Gastrocnemius medialis (tissue), 4 donors: ENCODE data around the gene TMED3. TPM values are rescaled to one million over a fixed set of nuclear protein-coding genes. Genes with fewer than 3 reads are reported as not detected.

ENCODE experiments used
- ATAC-seq, 2 donors: fragments of 150-250 bp; one replicate each; pipeline ENCODE4 v1.9.1; 2016
- DNase-seq, 2 donors: peaks; one replicate each; pipeline ENCODE4 v3.0.0-alpha.2; 2019
- H3K27ac ChIP-seq, 4 donors: fragments of 200-600 bp; sonication (generic); 1 replicate in 1 of 4; 2 replicates in 3 of 4; pipeline ENCODE4 v1.5.1; 2016 to 2018; ENCODE audit warnings: mild to moderate bottlenecking in 2 of 4, moderate library complexity in 1 of 4
- H3K27me3 ChIP-seq, 3 donors: fragments of 200-600 bp; sonication (generic) in 2 of 3; 1 replicate in 1 of 3; 2 replicates in 2 of 3; pipeline versions ENCODE4 v1.5.1 to v1.6.0; 2016 to 2019; ENCODE audit warnings: mild to moderate bottlenecking in 1 of 3, moderate library complexity in 1 of 3
- H3K36me3 ChIP-seq, 2 donors: fragments of 200-600 bp; sonication (generic) in 1 of 2; one replicate each; pipeline ENCODE4 v1.5.1; 2017 to 2018
- H3K4me1 ChIP-seq, 2 donors: fragments of 200-600 bp; sonication (generic) in 1 of 2; one replicate each; pipeline ENCODE4 v1.5.1; 2016 to 2017; ENCODE audit warnings: mild to moderate bottlenecking in 2 of 2
- H3K4me3 ChIP-seq, 4 donors: fragments of 200-600 bp; sonication (generic) in 3 of 4; 1 replicate in 1 of 4; 2 replicates in 3 of 4; pipeline ENCODE4 v1.5.1; 2016 to 2019; ENCODE audit warnings: mild to moderate bottlenecking in 2 of 4
- H3K9me3 ChIP-seq, 3 donors: fragments of 200-600 bp; sonication (generic) in 2 of 3; 1 replicate in 1 of 3; 2 replicates in 2 of 3; pipeline ENCODE4 v1.5.1; 2016 to 2019
- POLR2A ChIP-seq, 2 donors: fragments of 450-650 bp; IDR thresholded peaks; one replicate each; pipeline ENCODE4 v1.6.1; 2017; ENCODE audit warnings: antibody characterized with exemption in 2 of 2, mild to moderate bottlenecking in 2 of 2, moderate library complexity in 2 of 2
- in situ Hi-C, 4 donors: fragments of 200-750 bp; cut with MboI; loops; one replicate each; pipeline versions ENCODE4 v1.15.0 to v1.8.0; 2017; ENCODE audit warnings: low sequenced_read_pairs in 4 of 4
- intact Hi-C: fragments of 100-400 bp; cut with DNase I; formaldehyde crosslinking; loops from one replicate; pipeline ENCODE4 v1.15.1; 2023; ENCODE audit warnings: low total_unique reads
- total RNA-seq, 4 donors: library from RNA; depleted of rRNA; stranded (reverse); fragments of >200 nt; gene quantifications; one replicate each; pipeline versions ENCODE4 v1.1.0 to v1.2.3, GENCODE V29; 2016
- TF ChIP-seq, protein P1 (sequence below), 5 experiments: fragments of 450-650 bp in 3 of 5; fragments of 200-600 bp in 2 of 5; sonication (generic) in 2 of 5; IDR thresholded peaks in 4 of 5; conservative IDR thresholded peaks in 1 of 5; 1 replicate in 4 of 5; 2 replicates in 1 of 5; pipeline ENCODE4 v1.5.1; 2016 to 2019; ENCODE audit warnings: antibody characterized with exemption in 5 of 5, mild to moderate bottlenecking in 3 of 5, moderate library complexity in 3 of 5

Gene TMED3
- total RNA-seq, 4 donors from 2014 or later, result 1.3 to 7.0 (median 5.4) TPM

DNA sequence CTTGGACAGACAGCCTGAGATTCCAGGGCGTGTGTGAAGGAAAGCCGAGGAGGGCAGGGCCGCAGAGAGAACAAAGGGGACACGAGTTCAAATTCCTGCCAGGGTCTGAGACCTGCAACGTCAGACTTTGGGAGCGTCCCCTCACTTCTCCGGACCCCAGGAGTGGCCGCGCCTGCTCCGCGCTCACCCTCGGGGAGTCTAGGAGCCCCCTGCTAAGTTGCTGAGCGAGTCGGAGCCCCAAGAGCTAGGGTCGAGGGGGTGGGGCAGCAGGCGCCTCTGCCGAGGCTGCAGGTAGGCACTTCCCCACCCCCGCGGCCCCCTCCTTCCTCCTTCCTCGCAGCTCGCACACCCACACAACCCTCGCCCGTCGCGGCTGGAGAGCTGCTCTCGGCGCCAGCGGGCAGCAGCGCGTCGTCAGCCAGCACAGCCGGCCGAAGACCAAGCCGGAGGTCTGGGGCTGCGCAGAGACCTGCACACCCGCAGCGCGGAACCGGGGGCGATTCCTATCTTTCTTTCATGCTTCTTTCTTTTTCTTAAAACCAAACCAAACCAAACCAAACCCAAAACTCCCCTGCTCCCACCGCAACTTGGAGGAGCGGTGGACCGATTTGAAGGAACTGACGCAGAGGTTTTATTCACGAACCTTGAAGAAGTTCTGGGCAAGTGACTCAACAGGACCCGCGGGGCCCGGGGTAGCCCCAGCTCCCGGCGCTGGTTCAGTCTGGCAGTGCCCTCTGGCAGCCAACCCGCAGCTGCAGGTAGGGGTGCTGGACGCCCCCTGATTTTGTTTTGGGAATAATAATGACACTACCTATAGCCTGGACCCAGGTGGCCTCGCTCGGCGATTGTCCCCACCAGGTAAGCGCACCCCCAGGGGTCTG lies 28.3 kb upstream of the TMED3 start, which contains the start of gene ANKRD34C:
ANKRD34C (plus strand) TSS at position 352 of the 881 bp plus-strand sequence. CDS start 10,563 bp downstream, outside the sequence.
- ATAC-seq, result no peak
- intact Hi-C loops, result no loop called here
- Histone ChIP-seq H3K36me3 (no peaks in the 10 kb centered on the region), H3K27me3 (peaks cover 38 to 52% (median 41%) of the 10 kb centered on the region in 3 donors), H3K27ac (no peak within 1 kb of the TSS), H3K9me3 (no peaks in the 10 kb centered on the region), H3K4me1 (no peaks in the 10 kb centered on the region), H3K4me3 (no peak within 1 kb of the TSS)
- DNase-seq, result no peak
- no peak for TF ChIP-seq POLR2A (IDR thresholded peaks at IDR 0.05)
- TF ChIP-seq, protein P1, sequence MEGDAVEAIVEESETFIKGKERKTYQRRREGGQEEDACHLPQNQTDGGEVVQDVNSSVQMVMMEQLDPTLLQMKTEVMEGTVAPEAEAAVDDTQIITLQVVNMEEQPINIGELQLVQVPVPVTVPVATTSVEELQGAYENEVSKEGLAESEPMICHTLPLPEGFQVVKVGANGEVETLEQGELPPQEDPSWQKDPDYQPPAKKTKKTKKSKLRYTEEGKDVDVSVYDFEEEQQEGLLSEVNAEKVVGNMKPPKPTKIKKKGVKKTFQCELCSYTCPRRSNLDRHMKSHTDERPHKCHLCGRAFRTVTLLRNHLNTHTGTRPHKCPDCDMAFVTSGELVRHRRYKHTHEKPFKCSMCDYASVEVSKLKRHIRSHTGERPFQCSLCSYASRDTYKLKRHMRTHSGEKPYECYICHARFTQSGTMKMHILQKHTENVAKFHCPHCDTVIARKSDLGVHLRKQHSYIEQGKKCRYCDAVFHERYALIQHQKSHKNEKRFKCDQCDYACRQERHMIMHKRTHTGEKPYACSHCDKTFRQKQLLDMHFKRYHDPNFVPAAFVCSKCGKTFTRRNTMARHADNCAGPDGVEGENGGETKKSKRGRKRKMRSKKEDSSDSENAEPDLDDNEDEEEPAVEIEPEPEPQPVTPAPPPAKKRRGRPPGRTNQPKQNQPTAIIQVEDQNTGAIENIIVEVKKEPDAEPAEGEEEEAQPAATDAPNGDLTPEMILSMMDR (IDR thresholded peaks at IDR 0.05 in 4 of 5, conservative IDR thresholded peaks at IDR 0.05 in 1 of 5), result no peak
- in situ Hi-C loops, result no loop called here

DNA sequence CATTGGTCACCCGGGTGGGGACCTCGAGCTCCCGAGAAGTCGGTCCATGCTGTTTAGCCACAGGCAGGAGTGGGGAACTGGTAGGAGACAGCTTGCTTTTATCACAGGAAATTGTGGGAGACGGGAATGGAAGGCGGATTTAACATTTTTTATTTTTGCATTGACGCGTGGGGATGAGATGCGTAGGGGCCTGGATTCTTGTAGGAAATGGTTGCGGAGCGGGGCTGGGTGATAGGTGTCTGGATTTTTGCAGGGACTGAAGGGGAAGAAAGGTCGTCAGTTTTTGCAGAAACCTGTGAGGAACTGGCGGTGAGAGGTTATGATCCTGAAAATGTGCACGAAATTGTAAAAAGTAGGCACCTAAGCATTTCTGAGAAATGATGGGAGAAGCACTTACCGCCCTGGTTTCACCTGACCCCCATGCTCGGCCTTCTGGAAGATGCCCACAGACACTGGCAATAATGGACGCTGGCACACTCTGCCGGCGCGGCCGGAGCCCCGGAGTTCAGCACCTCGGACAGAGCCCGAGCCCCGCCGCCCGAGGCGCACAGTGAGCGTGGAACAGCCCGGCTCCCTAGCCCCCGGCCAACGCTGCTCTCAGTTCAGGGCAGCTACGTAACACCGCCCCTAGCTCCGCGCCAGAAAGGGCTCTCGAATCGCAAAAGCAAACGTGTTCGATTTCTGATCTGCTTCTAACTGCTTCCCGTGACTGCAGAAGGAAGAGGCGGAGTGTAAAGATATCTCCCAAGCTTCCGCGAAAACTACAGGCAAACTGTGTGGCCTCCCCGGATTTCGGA lies 27.5 kb upstream of the TMED3 start:
- Histone ChIP-seq H3K27me3 (peaks cover 38 to 52% (median 41%) of the 10 kb centered on the region in 3 donors), H3K27ac (no peak overlapping the region), H3K36me3 (no peaks in the 10 kb centered on the region), H3K4me1 (no peaks in the 10 kb centered on the region), H3K4me3 (no peak overlapping the region), H3K9me3 (no peaks in the 10 kb centered on the region)
- TF ChIP-seq, protein P1 (IDR thresholded peaks at IDR 0.05 in 4 of 5, conservative IDR thresholded peaks at IDR 0.05 in 1 of 5), result no peak
- no peak for TF ChIP-seq POLR2A (IDR thresholded peaks at IDR 0.05)
- DNase-seq (no peak), ATAC-seq (no peak)
- intact Hi-C loops, result no loop called here
- in situ Hi-C loops, result no loop called here

DNA sequence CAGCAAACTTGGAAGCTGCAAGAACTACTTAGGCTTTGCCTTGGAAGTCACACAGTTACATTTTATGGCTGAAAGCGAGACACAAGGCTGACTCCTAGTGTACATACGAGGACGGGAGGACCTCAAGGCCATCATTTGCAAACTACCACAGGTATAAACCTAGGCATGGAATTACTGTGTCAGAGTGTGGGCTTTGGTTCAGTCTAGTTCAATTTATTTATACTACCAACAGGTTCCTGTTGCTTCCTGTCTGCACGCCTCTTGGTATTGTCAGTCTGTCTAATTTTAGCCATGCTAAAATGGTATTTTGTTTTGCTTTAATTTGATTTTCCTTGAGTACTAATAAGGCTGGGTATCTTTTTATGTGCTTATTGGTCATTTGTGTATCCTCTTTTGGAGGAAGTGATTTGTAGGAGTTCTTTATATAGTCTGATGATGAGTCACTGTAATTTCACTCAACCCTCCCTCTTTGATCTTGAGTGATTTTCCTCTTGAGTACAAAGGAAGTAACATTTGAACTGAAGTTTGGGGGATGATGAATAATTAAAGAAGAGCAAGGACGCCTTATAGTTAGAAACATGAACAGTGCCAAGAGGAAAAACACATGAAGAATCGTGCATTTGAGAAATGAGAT lies 20.2 kb upstream of the TMED3 start:
- TF ChIP-seq, protein P1 (IDR thresholded peaks at IDR 0.05 in 4 of 5, conservative IDR thresholded peaks at IDR 0.05 in 1 of 5), result no peak
- TF ChIP-seq POLR2A (IDR thresholded peaks at IDR 0.05), result no peak
- Histone ChIP-seq H3K4me3 (no peak overlapping the region), H3K27ac (no peak overlapping the region), H3K36me3 (no peaks in the 10 kb centered on the region), H3K27me3 (peaks cover 0 to 9% (median 5%) of the 10 kb centered on the region in 3 donors), H3K9me3 (no peaks in the 10 kb centered on the region), H3K4me1 (no peaks in the 10 kb centered on the region)
- ATAC-seq (no peak), DNase-seq (no peak)
- intact Hi-C loops, result no loop called here
- in situ Hi-C loops, result no loop called here

DNA sequence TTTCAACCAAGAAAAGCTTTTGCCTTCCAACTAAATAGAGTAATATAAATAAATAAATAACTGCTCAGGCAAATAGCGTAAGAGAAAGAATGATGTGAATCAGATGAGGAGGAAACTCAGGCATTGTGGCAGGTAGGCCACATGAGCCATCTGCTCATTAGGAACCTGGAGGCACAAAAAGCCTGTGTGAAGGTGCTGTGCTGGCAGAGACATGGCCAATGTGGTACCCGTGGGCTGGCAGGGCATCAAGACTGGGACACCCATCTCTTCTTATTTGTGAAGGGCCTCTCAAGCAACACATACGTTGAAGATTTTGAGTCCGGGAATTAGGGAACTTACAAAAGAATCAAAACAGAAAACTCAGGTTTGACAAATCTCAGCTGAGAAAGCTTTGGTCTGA lies 18.9 kb upstream of the TMED3 start:
- Histone ChIP-seq H3K36me3 (no peaks in the 10 kb centered on the region), H3K4me3 (no peak overlapping the region), H3K9me3 (no peaks in the 10 kb centered on the region), H3K27ac (no peak overlapping the region), H3K4me1 (no peaks in the 10 kb centered on the region), H3K27me3 (peaks cover 0 to 4% (median 0%) of the 10 kb centered on the region in 3 donors)
- intact Hi-C loops, result no loop called here
- no peak for ATAC-seq
- in situ Hi-C loops, result no loop called here
- DNase-seq, result no peak
- TF ChIP-seq, protein P1 (IDR thresholded peaks at IDR 0.05 in 4 of 5, conservative IDR thresholded peaks at IDR 0.05 in 1 of 5), result no peak
- no peak for TF ChIP-seq POLR2A (IDR thresholded peaks at IDR 0.05)
